Hepatocyte (in vitro differentiated cells): ENCODE data around the gene ZNF423. TPM values are rescaled to one million over a fixed set of nuclear protein-coding genes. Genes with fewer than 3 reads are reported as not detected.

ENCODE experiments used
- DNase-seq: peaks from one replicate; pipeline ENCODE4 v3.0.0-alpha.2; 2016; ENCODE audit warnings: low spot score
- H2AFZ ChIP-seq: fragments of 200-600 bp; sonication (generic); 2 replicates; pipeline ENCODE4 v1.6.0; 2016; ENCODE audit warnings: antibody characterized with exemption, mild to moderate bottlenecking
- H3K27ac ChIP-seq: fragments of 200-600 bp; sonication (generic); 2 replicates; pipeline ENCODE4 v1.5.1; 2016; ENCODE audit warnings: mild to moderate bottlenecking
- H3K27me3 ChIP-seq: fragments of 200-600 bp; sonication (generic); 2 replicates; pipeline ENCODE4 v1.6.1; 2016
- H3K36me3 ChIP-seq: fragments of 200-600 bp; sonication (generic); replicated peaks from 2 replicates; pipeline ENCODE4 v1.5.1; 2016; ENCODE audit warnings: low read depth; ENCODE audit not compliant: insufficient read depth
- H3K4me1 ChIP-seq: fragments of 200-600 bp; sonication (generic); 2 replicates; pipeline ENCODE4 v1.5.1; 2016; ENCODE audit warnings: mild to moderate bottlenecking, moderate library complexity; ENCODE audit not compliant: insufficient read depth
- H3K4me2 ChIP-seq: fragments of 200-600 bp; sonication (generic); 2 replicates; pipeline ENCODE4 v1.6.0; 2016
- H3K4me3 ChIP-seq: fragments of 200-600 bp; sonication (generic); 2 replicates; pipeline ENCODE4 v1.5.1; 2016; ENCODE audit warnings: mild to moderate bottlenecking
- H3K79me2 ChIP-seq: fragments of 200-600 bp; sonication (generic); 2 replicates; pipeline ENCODE4 v1.6.0; 2017; ENCODE audit warnings: mild to moderate bottlenecking
- H3K9me2 ChIP-seq: fragments of 200-600 bp; sonication (generic); replicated peaks from 2 replicates; pipeline ENCODE4 v1.6.0; 2017; ENCODE audit warnings: mild to moderate bottlenecking; ENCODE audit not compliant: insufficient read depth
- H3K9me3 ChIP-seq: fragments of 200-600 bp; sonication (generic); 2 replicates; pipeline ENCODE4 v1.5.1; 2016; ENCODE audit warnings: low read depth, mild to moderate bottlenecking
- H4K20me1 ChIP-seq: fragments of 200-600 bp; sonication (generic); 2 replicates; pipeline ENCODE4 v1.6.0; 2016; ENCODE audit warnings: mild to moderate bottlenecking; ENCODE audit not compliant: insufficient read depth, poor library complexity, severe bottlenecking
- CTCF ChIP-seq: fragments of 200-600 bp; sonication (generic); IDR thresholded peaks from 2 replicates; pipeline ENCODE4 v1.5.1; 2016; ENCODE audit warnings: antibody characterized with exemption, mild to moderate bottlenecking; ENCODE audit not compliant: poor library complexity
- EZH2 ChIP-seq: fragments of 200-600 bp; sonication (generic); IDR thresholded peaks from 2 replicates; pipeline ENCODE4 v1.6.1; 2016; ENCODE audit warnings: antibody characterized with exemption, mild to moderate bottlenecking, borderline replicate concordance
- EZH2phosphoT487 ChIP-seq: fragments of 200-600 bp; sonication (generic); IDR thresholded peaks from one replicate; pipeline ENCODE4 v1.6.1; 2018; ENCODE audit warnings: antibody characterized with exemption, mild to moderate bottlenecking, low read depth, moderate library complexity; ENCODE audit not compliant: unreplicated experiment, severe bottlenecking
- WGBS: methylation state at CpG from one replicate; pipeline ENCODE4 v1.1.6; 2016; ENCODE audit warnings: low lambda C conversion rate; ENCODE audit errors: missing lambda C conversion rate; 5-methylcytosine and 5-hydroxymethylcytosine counted together
- polyA plus RNA-seq: library from polyadenylated mRNA; unstranded; fragments of >200 nt; fragmentation: Nextera tagmentation; extraction: Ambion mirVana; gene quantifications from 2 replicates; pipeline ENCODE4 v1.2.1, GENCODE V29; 2016
- total RNA-seq: library from RNA; depleted of rRNA; stranded (reverse); fragments of >200 nt; gene quantifications from 2 replicates; pipeline ENCODE4 v1.2.3, GENCODE V29; 2014

ZNF423 gene
- total and polyA plus RNA-seq, 2 experiments from 2014 or later = 9.6 to 11.8 TPM

- DNase-seq = peak; percentile 87
- Histone ChIP-seq H3K79me2 (peaks cover 66% of the 10 kb centered on the region), H3K9me2 (no peaks in the 10 kb centered on the region), H4K20me1 (no peaks in the 10 kb centered on the region), H3K27me3 (no peaks in the 10 kb centered on the region), H3K27ac (peak overlapping the region; percentile 98), H3K9me3 (no peaks in the 10 kb centered on the region), H3K4me1 (peaks cover 82% of the 10 kb centered on the region), H2AFZ (no peak overlapping the region), H3K4me2 (peak overlapping the region; percentile 76), H3K4me3 (peak overlapping the region; percentile 7), H3K36me3 (no peaks in the 10 kb centered on the region)
- no peak for TF ChIP-seq EZH2phosphoT487
- no peak for TF ChIP-seq CTCF
- no peak for TF ChIP-seq EZH2
- 30% methylated on average over 15 of the region's 19 CpGs for WGBS
Measured at GRCh38 chr16:49834531-49835151, 21.3 kb downstream of the ZNF423 start.

GRCh38 chr16:49833796-49834530, 21.9 kb downstream of the ZNF423 start:
- H2AFZ ChIP-seq = no peak overlapping the region
- H3K9me3 ChIP-seq = no peaks in the 10 kb centered on the region
- no peaks in the 10 kb centered on the region for H3K36me3 ChIP-seq
- peaks cover 75% of the 10 kb centered on the region for H3K4me1 ChIP-seq
- H3K27ac ChIP-seq = peak overlapping the region; percentile 98
- H3K4me3 ChIP-seq = no peak overlapping the region
- H3K9me2 ChIP-seq = no peaks in the 10 kb centered on the region
- H3K27me3 ChIP-seq = no peaks in the 10 kb centered on the region
- 75% methylated on average over 12 of the region's 13 CpGs for WGBS
- H4K20me1 ChIP-seq = no peaks in the 10 kb centered on the region
- H3K79me2 ChIP-seq = peaks cover 61% of the 10 kb centered on the region
- TF ChIP-seq CTCF (no peak), EZH2phosphoT487 (no peak), EZH2 (no peak)
- DNase-seq = no peak
- peak overlapping the region; percentile 76 for H3K4me2 ChIP-seq

- Histone ChIP-seq H3K4me3 (no peak overlapping the region), H3K9me3 (no peaks in the 10 kb centered on the region), H3K27me3 (no peaks in the 10 kb centered on the region), H3K9me2 (no peaks in the 10 kb centered on the region), H4K20me1 (no peaks in the 10 kb centered on the region), H3K36me3 (no peaks in the 10 kb centered on the region), H2AFZ (no peak overlapping the region), H3K27ac (peak overlapping the region; percentile 98), H3K79me2 (peaks cover 61% of the 10 kb centered on the region), H3K4me2 (peak overlapping the region; percentile 76), H3K4me1 (peaks cover 68% of the 10 kb centered on the region)
- peak; percentile 71 for DNase-seq
- 64% methylated on average over 11 of the region's 11 CpGs for WGBS
- no peak for TF ChIP-seq EZH2
- no peak for TF ChIP-seq CTCF
- TF ChIP-seq EZH2phosphoT487 = no peak
Measured at GRCh38 chr16:49833085-49833484, 22.8 kb downstream of the ZNF423 start.
